A375 (cell line): ENCODE data around the gene SEMA3A. TPM values are rescaled to one million over a fixed set of nuclear protein-coding genes. Genes with fewer than 3 reads are reported as not detected.

Source experiments
- total RNA-seq: library from RNA; depleted of rRNA; stranded (reverse); fragments of >200 nt; shearing (Covaris generic); gene quantifications from 2 replicates; pipeline ENCODE4 v1.2.3, GENCODE V29; 2014; rRNA removed

The SEMA3A gene
- total RNA-seq: 53.5 and 94.2 TPM in 2 replicates

GRCh38 chr7:84194484-84195271 is at the start of gene SEMA3A:
Gene SEMA3A, minus strand, starts transcription at chr7:84194789. Its CDS starts 203 bp downstream, at chr7:84194586.

